CD14-positive monocyte (primary cell): ENCODE data around the gene ARHGEF10L. TPM values are rescaled to one million over a fixed set of nuclear protein-coding genes. Genes with fewer than 3 reads are reported as not detected.

Experiments
- DNase-seq, 3 donors: peaks; one replicate each; pipeline ENCODE4 v3.0.0-alpha.2; 2011 to 2022
- H2AFZ ChIP-seq: 2 replicates; pipeline ENCODE4 v1.6.0; 2012; ENCODE audit warnings: mild to moderate bottlenecking, low read depth, low read length, inconsistent platforms; ENCODE audit not compliant: insufficient read depth, poor library complexity, severe bottlenecking
- H3K27ac ChIP-seq, 2 donors: 1 replicate in 1 of 2; 2 replicates in 1 of 2; pipeline ENCODE4 v1.5.1; 2012 to 2013; ENCODE audit warnings: low read length in 2 of 2, control low read depth in 1 of 2, inconsistent platforms in 1 of 2, low read depth in 1 of 2, mild to moderate bottlenecking in 1 of 2
- H3K27me3 ChIP-seq, 2 donors: one replicate each; pipeline versions ENCODE4 v1.6.0 to v1.6.1; 2011 to 2013; ENCODE audit warnings: low read length in 2 of 2; ENCODE audit not compliant: control insufficient read depth in 2 of 2, insufficient read depth in 2 of 2
- H3K36me3 ChIP-seq, 2 donors: replicated peaks in 1 of 2; 1 replicate in 1 of 2; 2 replicates in 1 of 2; pipeline versions ENCODE4 v1.5.1 to v1.6.1; 2012 to 2013; ENCODE audit warnings: low read length in 2 of 2, control low read depth in 1 of 2, inconsistent platforms in 1 of 2, mild to moderate bottlenecking in 1 of 2; ENCODE audit not compliant: insufficient read depth in 2 of 2, control insufficient read depth in 1 of 2
- H3K4me1 ChIP-seq, 2 donors: 1 replicate in 1 of 2; 2 replicates in 1 of 2; pipeline versions ENCODE4 v1.5.1 to v1.6.1; 2012 to 2013; ENCODE audit warnings: low read length in 2 of 2, control low read depth in 1 of 2, inconsistent platforms in 1 of 2, mild to moderate bottlenecking in 1 of 2, moderate library complexity in 1 of 2; ENCODE audit not compliant: insufficient read depth in 2 of 2, control insufficient read depth in 1 of 2
- H3K4me2 ChIP-seq: replicated peaks from 2 replicates; pipeline ENCODE3; 2012; ENCODE audit warnings: low read length, moderate library complexity, mild to moderate bottlenecking; ENCODE audit not compliant: poor library complexity, severe bottlenecking; ENCODE audit errors: extremely low read depth
- H3K4me3 ChIP-seq, 3 experiments: fragments of 200-600 bp in 1 of 3; sonication (generic) in 1 of 3; replicated peaks in 1 of 3; 1 replicate in 2 of 3; 2 replicates in 1 of 3; pipeline ENCODE4 v1.5.1; 2011 to 2013; ENCODE audit warnings: low read length in 3 of 3, mild to moderate bottlenecking in 3 of 3, control low read depth in 2 of 3, low read depth in 2 of 3, inconsistent platforms in 1 of 3, moderate library complexity in 1 of 3
- H3K79me2 ChIP-seq: 2 replicates; pipeline ENCODE4 v1.6.0; 2012; ENCODE audit warnings: mild to moderate bottlenecking, control low read depth, inconsistent platforms, low read length, moderate library complexity; ENCODE audit not compliant: insufficient read depth
- H3K9ac ChIP-seq: 2 replicates; pipeline ENCODE4 v1.6.0; 2017; ENCODE audit warnings: low read length, mild to moderate bottlenecking; ENCODE audit not compliant: insufficient read depth, poor library complexity, severe bottlenecking
- H3K9me3 ChIP-seq, 2 donors: replicated peaks in 1 of 2; 1 replicate in 1 of 2; 2 replicates in 1 of 2; pipeline versions ENCODE4 v1.5.1 to v1.6.1; 2012 to 2013; ENCODE audit warnings: low read length in 2 of 2, control low read depth in 1 of 2; ENCODE audit not compliant: control insufficient read depth in 1 of 2, insufficient read depth in 1 of 2
- H4K20me1 ChIP-seq: 2 replicates; pipeline ENCODE4 v1.6.0; 2012; ENCODE audit warnings: mild to moderate bottlenecking, low read length, control low read depth, moderate library complexity; ENCODE audit not compliant: insufficient read depth
- H3K27ac Mint-ChIP-seq, 7 donors: one replicate each; pipeline ENCODE4 v1.8.0; 2020; ENCODE audit warnings: mild to moderate bottlenecking in 7 of 7, mixed read lengths in 7 of 7, moderate library complexity in 6 of 7, inconsistent platforms in 2 of 7
- H3K27me3 Mint-ChIP-seq, 3 donors: one replicate each; pipeline ENCODE4 v1.8.0; 2021 to 2022; ENCODE audit warnings: low read depth in 3 of 3, mild to moderate bottlenecking in 3 of 3, mixed read lengths in 3 of 3, moderate library complexity in 3 of 3, inconsistent platforms in 1 of 3
- H3K36me3 Mint-ChIP-seq, 2 donors: one replicate each; pipeline ENCODE4 v1.8.0; 2020; ENCODE audit warnings: mixed read lengths in 2 of 2, inconsistent platforms in 1 of 2, mild to moderate bottlenecking in 1 of 2
- H3K4me1 Mint-ChIP-seq: one replicate; pipeline ENCODE4 v1.8.0; 2020; ENCODE audit warnings: mild to moderate bottlenecking, mixed read lengths
- H3K4me3 Mint-ChIP-seq, 2 donors: one replicate each; pipeline ENCODE4 v1.8.0; 2020; ENCODE audit warnings: mild to moderate bottlenecking in 2 of 2, mixed read lengths in 2 of 2, moderate library complexity in 1 of 2
- H3K9me3 Mint-ChIP-seq, 7 donors: one replicate each; pipeline ENCODE4 v1.8.0; 2020 to 2022; ENCODE audit warnings: mixed read lengths in 7 of 7, mild to moderate bottlenecking in 6 of 7, moderate library complexity in 6 of 7, inconsistent platforms in 2 of 7
- CTCF ChIP-seq: fragments of 200-600 bp; IDR thresholded peaks from one replicate; pipeline ENCODE4 v1.8.0; 2022; ENCODE audit warnings: antibody characterized with exemption, mild to moderate bottlenecking
- WGBS: methylation state at CpG from one replicate; pipeline ENCODE4 v1.1.5; 2013; ENCODE audit warnings: missing lambda C conversion rate; ENCODE audit not compliant: insufficient coverage; 5-methylcytosine and 5-hydroxymethylcytosine counted together
- intact Hi-C, 2 donors: fragments of 100-400 bp; cut with micrococcal nuclease; formaldehyde crosslinking; loops; one replicate each; pipeline versions ENCODE4 v1.15.0 to v1.15.1; 2023
- polyA plus RNA-seq, 3 donors: library from polyadenylated mRNA; depleted of rRNA in 1 of 3; unstranded in 2 of 3; stranded (reverse) in 1 of 3; fragments of 300-500 nt in 2 of 3; fragments of >200 nt in 1 of 3; fragmentation: Illumina TruSeq in 2 of 3; gene quantifications; 1 replicate in 2 of 3; 2 replicates in 1 of 3; pipeline ENCODE4 v1.2.3, GENCODE V29; 2012 to 2021

ARHGEF10L gene
- polyA plus RNA-seq, 3 donors, result 20.7 to 95.7 (median 23.7) TPM

GRCh38 chr1:17735348-17735747 lies 195.8 kb downstream of the ARHGEF10L start:
- Histone ChIP-seq H3K4me2 (no peak overlapping the region), H3K4me1 (no peaks in the 10 kb centered on the region), H4K20me1 (no peaks in the 10 kb centered on the region), H3K27ac (no peak overlapping the region), H3K9me3 (no peaks in the 10 kb centered on the region), H3K9ac (no peak overlapping the region), H3K79me2 (no peaks in the 10 kb centered on the region), H3K36me3 (no peaks in the 10 kb centered on the region), H2AFZ (no peak overlapping the region), H3K27me3 (no peaks in the 10 kb centered on the region), H3K4me3 (no peak overlapping the region)
- H3K27ac Mint-ChIP-seq, result peak overlapping the region in 1 of 7 donors; percentile 24
- no peak overlapping the region for H3K4me3 Mint-ChIP-seq
- 82% methylated on average over 2 of the region's 2 CpGs for whole genome bisulfite sequencing
- H3K36me3 Mint-ChIP-seq, result no peaks in the 10 kb centered on the region
- peaks cover 0 to 2% (median 0%) of the 10 kb centered on the region in 7 donors for H3K9me3 Mint-ChIP-seq
- intact Hi-C loops, result no loop called here
- DNase-seq, result no peak
- H3K27me3 Mint-ChIP-seq, result peaks cover 4 to 7% (median 4%) of the 10 kb centered on the region in 3 donors
- no peaks in the 10 kb centered on the region for H3K4me1 Mint-ChIP-seq
- no peak for TF ChIP-seq CTCF

GRCh38 chr1:17735793-17736192 lies 196.3 kb downstream of the ARHGEF10L start:
- 89% methylated on average over 4 of the region's 7 CpGs for WGBS
- H3K4me3 Mint-ChIP-seq, result no peak overlapping the region
- Histone ChIP-seq H3K4me3 (no peak overlapping the region), H3K9me3 (no peaks in the 10 kb centered on the region), H4K20me1 (no peaks in the 10 kb centered on the region), H3K27ac (no peak overlapping the region), H3K79me2 (no peaks in the 10 kb centered on the region), H3K9ac (no peak overlapping the region), H3K27me3 (no peaks in the 10 kb centered on the region), H3K4me1 (no peaks in the 10 kb centered on the region), H3K4me2 (no peak overlapping the region), H2AFZ (no peak overlapping the region), H3K36me3 (no peaks in the 10 kb centered on the region)
- intact Hi-C loops, result no loop called here
- H3K4me1 Mint-ChIP-seq, result no peaks in the 10 kb centered on the region
- no peak overlapping the region for H3K27ac Mint-ChIP-seq
- H3K27me3 Mint-ChIP-seq, result peaks cover 4 to 7% (median 6%) of the 10 kb centered on the region in 3 donors
- no peak for TF ChIP-seq CTCF
- no peak for DNase-seq
- H3K9me3 Mint-ChIP-seq, result peaks cover 0 to 2% (median 0%) of the 10 kb centered on the region in 7 donors
- no peaks in the 10 kb centered on the region for H3K36me3 Mint-ChIP-seq
